Cardiac muscle cell (in vitro differentiated cells and primary cell): ENCODE data around the gene LGALS8. TPM values are rescaled to one million over a fixed set of nuclear protein-coding genes. Genes with fewer than 3 reads are reported as not detected.

ENCODE experiments used
- DNase-seq, 2 donors: peaks; one replicate each; pipeline versions ENCODE4 v3.0.0 to v3.0.0-alpha.2; 2010 to 2017; ENCODE audit warnings: low read depth in 1 of 2, low spot score in 1 of 2
- H3K27ac ChIP-seq: fragments of 200-600 bp; sonication (generic); 2 replicates; pipeline ENCODE4 v1.5.1; 2016
- H3K27me3 ChIP-seq: fragments of 200-600 bp; sonication (generic); 2 replicates; pipeline ENCODE4 v1.6.0; 2016; ENCODE audit warnings: control low read depth
- H3K36me3 ChIP-seq: fragments of 200-600 bp; sonication (generic); 2 replicates; pipeline ENCODE4 v1.5.1; 2016; ENCODE audit warnings: control low read depth
- H3K4me1 ChIP-seq: fragments of 200-600 bp; sonication (generic); 2 replicates; pipeline ENCODE4 v1.8.1; 2017; ENCODE audit warnings: low read depth, mild to moderate bottlenecking, mixed run types
- H3K4me3 ChIP-seq: fragments of 200-600 bp; sonication (generic); 2 replicates; pipeline ENCODE4 v1.5.1; 2016; ENCODE audit warnings: mild to moderate bottlenecking
- H3K9me3 ChIP-seq: fragments of 200-600 bp; sonication (generic); 2 replicates; pipeline ENCODE4 v1.5.1; 2017; ENCODE audit warnings: low read depth, mild to moderate bottlenecking, control low read depth
- polyA plus RNA-seq: library from polyadenylated mRNA; unstranded; fragments of >200 nt; fragmentation: Nextera tagmentation; extraction: Ambion mirVana; gene quantifications from 2 replicates; pipeline ENCODE4 v1.2.1, GENCODE V29; 2016
- total RNA-seq: library from RNA; depleted of rRNA; stranded (reverse); fragments of >200 nt; gene quantifications from 2 replicates; pipeline ENCODE4 v1.2.3, GENCODE V29; 2016
- TF ChIP-seq, protein P1 (sequence below): IDR thresholded peaks from 2 replicates; pipeline ENCODE4 v1.5.1; 2012; ENCODE audit warnings: low read depth, mild to moderate bottlenecking, low read length

LGALS8 gene
- total and polyA plus RNA-seq, 2 experiments from 2014 or later = 14.2 to 14.4 TPM

DNA sequence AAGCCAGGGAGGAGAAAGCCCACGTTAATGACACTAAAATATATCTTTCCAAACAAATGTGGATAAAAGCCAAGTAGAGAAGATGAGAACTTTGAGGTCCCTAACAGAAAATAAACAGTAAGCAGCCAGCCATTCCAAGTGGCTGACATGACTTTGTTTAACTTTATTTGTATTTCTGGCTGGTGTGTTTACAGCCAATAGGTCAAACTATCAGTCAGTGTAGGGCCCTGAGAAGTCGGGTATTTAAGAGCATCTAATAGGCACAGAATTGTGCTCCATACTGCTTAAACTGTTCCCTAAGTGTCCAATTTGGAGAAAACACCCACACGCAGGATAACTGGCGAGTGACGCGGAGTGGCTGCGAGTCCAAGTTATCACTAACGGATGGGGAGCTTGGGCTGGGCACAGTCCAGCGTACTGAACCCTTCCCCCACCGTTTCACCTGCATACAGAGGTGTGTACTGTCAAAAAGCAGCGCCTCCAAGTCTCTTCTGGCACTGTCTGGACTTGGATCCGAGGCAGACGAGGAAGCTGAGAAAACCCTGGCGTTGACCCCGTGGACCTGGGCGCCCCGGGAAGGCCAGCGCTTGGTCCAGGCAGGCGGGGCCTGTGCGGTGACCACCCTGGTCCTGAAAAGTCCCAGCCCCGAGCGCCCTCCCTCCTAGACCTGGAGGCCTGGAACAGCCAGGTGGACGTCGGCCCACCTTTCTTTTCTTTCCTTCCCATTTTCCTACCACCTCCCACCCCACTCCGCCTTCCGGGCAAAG is 662 bp upstream of the LGALS8 start:
- DNase-seq = no peak

DNA sequence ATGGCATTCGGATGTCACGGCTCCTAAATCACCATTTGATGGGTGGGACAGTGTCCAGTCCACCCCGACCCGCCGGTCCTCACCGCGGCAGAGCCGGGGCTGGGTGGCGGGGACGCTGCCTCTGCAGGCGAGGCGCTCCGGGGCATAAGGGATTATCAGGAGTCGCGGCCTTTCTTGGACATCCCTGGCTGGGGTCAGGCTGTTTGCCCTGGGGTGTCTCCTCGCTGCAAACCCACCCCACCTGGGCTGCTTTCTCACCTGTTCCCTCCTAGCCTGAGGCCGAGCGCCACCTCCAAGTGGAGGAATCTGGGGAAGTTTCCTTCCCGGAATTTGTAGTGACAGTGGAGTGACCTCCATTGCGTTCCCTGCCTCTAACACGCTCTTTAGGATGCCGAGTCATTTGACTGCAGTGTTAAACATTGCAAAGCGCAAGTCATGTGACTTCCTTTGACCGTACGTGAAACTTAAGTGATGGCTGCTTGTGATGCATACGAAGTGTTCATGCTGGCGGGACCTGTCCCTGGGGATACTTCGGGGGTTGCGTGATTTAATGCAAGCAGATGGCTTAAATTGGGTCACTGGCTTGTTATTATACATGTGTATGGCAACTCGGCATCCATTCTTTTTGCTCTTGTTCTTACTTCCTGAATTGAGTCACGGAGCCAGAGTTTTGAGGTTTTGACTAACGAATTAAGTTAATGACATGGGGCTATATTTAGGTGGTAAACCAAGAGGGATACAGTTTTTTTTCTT is 536 bp downstream of the LGALS8 start:
- TF ChIP-seq, protein P1, sequence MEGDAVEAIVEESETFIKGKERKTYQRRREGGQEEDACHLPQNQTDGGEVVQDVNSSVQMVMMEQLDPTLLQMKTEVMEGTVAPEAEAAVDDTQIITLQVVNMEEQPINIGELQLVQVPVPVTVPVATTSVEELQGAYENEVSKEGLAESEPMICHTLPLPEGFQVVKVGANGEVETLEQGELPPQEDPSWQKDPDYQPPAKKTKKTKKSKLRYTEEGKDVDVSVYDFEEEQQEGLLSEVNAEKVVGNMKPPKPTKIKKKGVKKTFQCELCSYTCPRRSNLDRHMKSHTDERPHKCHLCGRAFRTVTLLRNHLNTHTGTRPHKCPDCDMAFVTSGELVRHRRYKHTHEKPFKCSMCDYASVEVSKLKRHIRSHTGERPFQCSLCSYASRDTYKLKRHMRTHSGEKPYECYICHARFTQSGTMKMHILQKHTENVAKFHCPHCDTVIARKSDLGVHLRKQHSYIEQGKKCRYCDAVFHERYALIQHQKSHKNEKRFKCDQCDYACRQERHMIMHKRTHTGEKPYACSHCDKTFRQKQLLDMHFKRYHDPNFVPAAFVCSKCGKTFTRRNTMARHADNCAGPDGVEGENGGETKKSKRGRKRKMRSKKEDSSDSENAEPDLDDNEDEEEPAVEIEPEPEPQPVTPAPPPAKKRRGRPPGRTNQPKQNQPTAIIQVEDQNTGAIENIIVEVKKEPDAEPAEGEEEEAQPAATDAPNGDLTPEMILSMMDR = no peak
- Histone ChIP-seq H3K9me3 (no peaks in the 10 kb centered on the region), H3K4me1 (no peaks in the 10 kb centered on the region)

More for the DNA sequence above, 662 bp upstream of the LGALS8 start:
- Histone ChIP-seq H3K4me1 (no peaks in the 10 kb centered on the region), H3K4me3 (peak overlapping the region; percentile 42), H3K27me3 (no peaks in the 10 kb centered on the region), H3K9me3 (no peaks in the 10 kb centered on the region), H3K27ac (no peak overlapping the region), H3K36me3 (no peaks in the 10 kb centered on the region)
- TF ChIP-seq, protein P1 = no peak

DNA sequence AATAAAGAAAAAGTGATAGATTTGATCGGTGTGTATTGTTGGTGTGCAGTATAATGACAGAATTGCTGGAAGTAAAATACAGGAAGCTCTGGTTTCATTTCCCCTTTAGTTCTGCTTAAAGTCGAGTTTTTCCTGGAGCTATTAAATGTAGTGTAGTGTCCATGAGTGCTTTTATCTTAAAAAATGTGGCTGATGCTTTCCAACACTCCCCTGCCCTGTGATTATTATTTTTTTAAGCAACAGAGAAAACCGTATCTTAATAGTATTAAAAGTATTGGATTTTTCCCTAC is 1.1 kb downstream of the LGALS8 start:
- Histone ChIP-seq H3K4me3 (peak overlapping the region; percentile 42), H3K27ac (no peak overlapping the region), H3K36me3 (no peaks in the 10 kb centered on the region), H3K4me1 (no peaks in the 10 kb centered on the region), H3K27me3 (no peaks in the 10 kb centered on the region), H3K9me3 (no peaks in the 10 kb centered on the region)
- TF ChIP-seq, protein P1 = no peak
- no peak for DNase-seq

More for the DNA sequence above, 536 bp downstream of the LGALS8 start:
- H3K27ac ChIP-seq = no peak overlapping the region
- peak; percentile 63 to 88 for DNase-seq
- no peaks in the 10 kb centered on the region for H3K36me3 ChIP-seq
- peak overlapping the region; percentile 42 for H3K4me3 ChIP-seq
- no peaks in the 10 kb centered on the region for H3K27me3 ChIP-seq

DNA sequence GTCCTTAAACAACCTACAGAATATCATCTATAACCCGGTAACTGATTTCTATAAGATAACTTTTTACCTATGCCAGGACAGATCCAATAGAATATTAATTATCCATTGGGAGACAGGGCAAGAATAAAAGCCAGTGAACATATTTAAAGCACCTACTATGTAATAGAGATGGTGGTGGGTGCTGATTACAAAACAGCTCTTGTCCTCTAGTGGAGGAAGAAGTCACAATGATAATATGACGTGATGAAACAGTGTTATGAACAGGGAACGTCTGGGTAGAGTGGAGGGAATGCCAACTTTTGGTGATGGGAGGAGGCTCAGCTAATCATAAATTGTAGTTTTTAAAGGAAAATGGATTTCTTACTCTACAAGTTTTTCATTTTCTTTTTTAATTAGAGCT is 2.3 kb downstream of the LGALS8 start:
- TF ChIP-seq, protein P1 = no peak
- Histone ChIP-seq H3K4me3 (no peak overlapping the region), H3K4me1 (no peaks in the 10 kb centered on the region), H3K27ac (no peak overlapping the region), H3K9me3 (no peaks in the 10 kb centered on the region), H3K27me3 (no peaks in the 10 kb centered on the region), H3K36me3 (no peaks in the 10 kb centered on the region)
- no peak for DNase-seq

DNA sequence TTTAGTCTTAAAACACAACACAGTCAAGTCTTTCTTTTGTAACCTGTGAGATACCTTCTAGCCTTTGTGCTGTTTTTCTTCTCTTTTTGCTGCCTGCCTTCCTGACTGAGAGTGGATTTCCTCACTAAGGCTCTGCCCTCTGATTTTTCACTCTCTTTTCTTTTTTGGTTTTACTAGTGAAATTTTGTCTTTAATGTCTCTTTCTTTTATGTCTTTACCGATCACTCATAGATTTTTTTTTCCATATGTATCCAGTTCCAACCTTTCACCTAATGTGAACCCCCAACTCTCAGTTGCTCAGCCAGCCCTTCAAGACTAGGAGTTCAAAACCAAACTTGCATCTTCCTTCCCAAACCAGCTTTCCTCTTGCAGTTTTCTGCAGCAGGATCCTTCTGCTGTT is 6.5 kb downstream of the LGALS8 start:
- no peak for DNase-seq
- no peaks in the 10 kb centered on the region for H3K27me3 ChIP-seq
- no peaks in the 10 kb centered on the region for H3K36me3 ChIP-seq
- no peak overlapping the region for H3K27ac ChIP-seq
- peaks cover 10% of the 10 kb centered on the region for H3K4me1 ChIP-seq
- H3K9me3 ChIP-seq = no peaks in the 10 kb centered on the region
- TF ChIP-seq, protein P1 = no peak
- no peak overlapping the region for H3K4me3 ChIP-seq
